Placental epithelial cell (primary cell): ENCODE data around the gene HOXB2. TPM values are rescaled to one million over a fixed set of nuclear protein-coding genes. Genes with fewer than 3 reads are reported as not detected.

Experiments
- total RNA-seq: library from RNA; depleted of rRNA; stranded (reverse); fragments of >200 nt; gene quantifications from 2 replicates; pipeline ENCODE4 v1.2.3, GENCODE V29; 2012

Gene HOXB2
- 7.8 and 9.8 TPM in 2 replicates for total RNA-seq

DNA sequence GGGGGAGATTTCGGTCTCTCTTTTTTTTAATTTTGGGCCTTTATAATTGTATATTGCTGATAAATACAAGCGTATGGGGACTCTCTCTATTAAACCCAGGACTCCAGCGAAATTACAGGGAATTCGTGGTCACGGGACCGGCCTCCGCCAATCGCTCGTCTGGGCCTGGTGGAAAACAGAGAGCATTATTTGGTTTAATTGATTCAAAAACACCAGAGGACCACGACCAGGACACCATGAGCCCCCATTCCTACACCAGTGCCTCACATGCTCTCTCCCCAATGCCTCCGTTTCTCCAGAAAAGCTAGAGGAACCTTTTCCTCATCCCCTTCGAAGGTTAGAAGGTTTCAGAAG, at the start of gene HOXB2:
HOXB2 (minus strand) TSS at position 88 of the 354 bp plus-strand sequence. CDS start 198 bp downstream, outside the sequence.

DNA sequence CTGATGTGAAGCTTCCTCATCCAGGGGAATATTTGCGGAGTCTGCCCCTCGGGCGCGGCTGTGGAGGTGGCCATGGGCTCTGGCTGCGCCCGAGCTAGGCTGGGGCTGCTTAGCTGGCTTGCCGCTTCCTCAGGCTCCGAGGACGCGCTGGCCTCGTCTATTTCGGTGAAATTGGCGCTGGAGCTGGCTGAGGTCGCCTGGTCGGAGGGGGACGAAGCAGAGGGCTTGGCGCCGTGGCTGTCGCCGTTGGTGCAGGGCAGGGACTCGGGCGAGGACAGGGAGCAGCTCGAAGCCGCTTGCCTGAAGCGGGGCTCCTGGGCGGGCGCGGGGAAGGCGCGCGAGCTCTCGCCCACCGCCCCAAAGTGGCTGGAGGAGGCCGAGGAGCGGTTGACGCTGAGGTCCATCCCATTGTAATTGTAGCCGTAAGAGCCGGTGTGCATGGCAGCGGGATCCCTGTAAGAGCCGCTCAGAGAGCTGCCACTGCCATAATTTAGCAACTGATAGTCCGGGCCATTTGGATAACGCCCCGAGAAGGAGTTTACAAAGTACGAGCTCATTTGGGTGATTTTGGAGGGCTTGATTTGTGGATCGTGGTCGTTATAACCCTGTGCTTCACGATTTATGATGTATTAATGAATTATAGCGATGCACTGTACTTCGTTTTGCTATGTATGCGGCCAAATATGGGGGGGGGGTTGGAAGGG, 48.4 kb upstream of the HOXB2 start, which contains the start of gene HOXB5:
HOXB5 (minus strand) TSS at position 654 of the 704 bp plus-strand sequence; CDS start at position 557, 97 bp downstream.

DNA sequence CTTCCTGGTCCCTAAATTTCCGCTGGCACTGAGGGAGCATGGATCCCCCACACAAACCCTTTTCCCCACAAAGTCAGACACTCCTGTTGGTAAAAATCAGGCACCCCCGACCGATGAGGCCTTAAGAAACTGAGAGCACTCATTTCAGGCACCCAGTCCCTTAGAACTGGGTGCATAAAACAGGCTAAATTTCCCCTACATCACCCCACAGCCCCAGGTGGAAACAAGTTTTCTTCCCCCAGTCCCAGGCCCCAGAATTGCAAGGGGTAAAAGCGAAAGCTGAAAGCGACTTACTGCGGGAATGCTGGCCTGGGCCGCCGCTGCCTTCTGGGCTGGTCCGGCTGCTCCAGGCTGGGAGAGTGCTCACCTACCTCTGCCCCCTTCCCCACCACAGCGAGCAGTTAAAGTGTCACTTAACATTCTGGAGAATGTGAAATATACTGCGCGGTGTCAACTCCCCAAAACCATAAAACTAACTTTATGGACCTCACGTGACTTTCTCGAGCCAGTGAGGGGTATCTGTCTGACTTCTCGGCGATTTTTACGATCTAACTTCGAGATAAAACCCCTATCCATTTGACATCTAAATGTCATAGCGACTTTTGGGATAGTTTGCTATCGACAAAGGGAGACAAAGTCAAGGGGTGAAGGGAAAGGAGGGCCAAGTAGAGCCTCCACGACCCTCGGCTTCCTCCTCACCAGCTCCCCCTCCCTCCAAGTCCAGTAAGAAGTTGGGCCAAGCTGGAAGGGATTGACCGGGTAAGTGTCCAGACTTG, 45.1 kb upstream of the HOXB2 start, which contains the start of gene HOXB3:
HOXB3 (minus strand) TSS at position 411 of the 776 bp plus-strand sequence. CDS start 37,767 bp downstream, outside the sequence.

DNA sequence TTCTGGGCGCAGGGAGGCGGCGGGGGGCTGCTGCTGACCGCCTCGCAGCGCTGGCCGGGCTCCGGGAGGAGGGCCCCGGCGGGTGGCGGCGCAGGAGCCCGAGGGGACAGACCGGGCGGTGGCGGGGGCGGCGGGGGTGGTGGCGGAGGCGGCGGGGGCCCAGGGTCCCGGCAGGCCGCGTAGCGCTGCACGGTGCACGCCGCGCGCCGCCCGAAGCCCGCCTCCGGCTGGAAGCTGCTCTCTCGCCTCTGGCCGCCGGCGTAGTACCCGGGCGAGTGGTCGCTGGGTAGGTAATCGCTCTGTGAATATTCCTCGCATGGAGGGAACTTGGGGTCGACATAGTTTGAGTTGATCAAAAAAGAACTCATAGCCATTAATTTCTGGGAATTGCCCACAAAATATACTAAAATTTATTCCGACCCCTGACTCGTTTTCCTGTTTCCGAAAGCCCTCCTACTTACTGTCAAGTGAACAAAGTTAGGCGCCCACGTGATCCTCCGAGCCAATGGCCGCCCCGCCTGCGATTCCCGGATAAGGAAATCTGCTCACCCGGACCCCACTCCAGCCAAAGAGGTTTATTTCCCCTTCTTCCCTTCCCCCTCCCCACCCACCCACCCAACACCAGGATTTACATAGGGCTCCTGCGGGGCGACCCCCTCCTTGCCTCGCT, 33.2 kb upstream of the HOXB2 start, which contains the start of gene HOXB4:
HOXB4 (minus strand) TSS at position 405 of the 670 bp plus-strand sequence; CDS start at position 374, 31 bp downstream.

DNA sequence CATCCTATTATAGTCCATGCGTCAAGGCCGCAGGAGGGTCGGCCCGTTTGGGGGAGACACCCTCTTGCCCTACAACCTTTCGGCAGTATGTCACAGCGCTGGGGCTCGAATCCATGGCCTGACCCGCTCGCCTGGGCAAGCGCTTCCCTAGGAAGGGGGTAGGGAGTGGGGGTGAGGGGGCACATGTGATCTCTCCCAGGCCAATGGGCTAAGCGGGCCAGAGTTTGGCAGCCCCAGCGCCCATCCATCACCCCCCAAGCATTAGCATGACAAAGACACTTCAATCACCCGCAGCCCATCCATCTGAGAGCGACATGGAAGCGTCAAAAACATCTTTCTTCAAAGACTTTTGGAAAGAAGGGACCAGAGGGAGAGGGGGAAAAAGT, 14.0 kb downstream of the HOXB2 start, which contains the start of gene HOXB1:
HOXB1 (minus strand) TSS at position 125 of the 386 bp plus-strand sequence; CDS start at position 18, 107 bp downstream.

Other genes with a start within 250 kb of the HOXB2 start
- not detected in 2 replicates for gene SKAP1, start 114.9 kb downstream of the HOXB2 start, total RNA-seq
- not detected in 2 replicates for gene HOXB1, start 14.1 kb downstream of the HOXB2 start, total RNA-seq
- gene HOXB4, start 33.2 kb upstream of the HOXB2 start, total RNA-seq, result 0.43 and 0.79 TPM in 2 replicates
- 2.2 and 7.1 TPM in 2 replicates for gene HOXB3, start 45.1 kb upstream of the HOXB2 start, total RNA-seq
- not detected in 2 replicates for gene HOXB5, start 48.7 kb upstream of the HOXB2 start, total RNA-seq
- not detected in 2 replicates for gene HOXB6, start 59.9 kb upstream of the HOXB2 start, total RNA-seq
- gene HOXB7, start 65.9 kb upstream of the HOXB2 start, total RNA-seq, result 0.65 and 0.79 TPM in 2 replicates
- not detected in 2 replicates for gene HOXB8, start 70.2 kb upstream of the HOXB2 start, total RNA-seq
- gene HOXB9, start 81.2 kb upstream of the HOXB2 start, total RNA-seq, result not detected in 2 replicates
- gene PRAC1, start 177.4 kb upstream of the HOXB2 start, total RNA-seq, result not detected in 2 replicates
- not detected in 2 replicates for gene PRAC2, start 178.1 kb upstream of the HOXB2 start, total RNA-seq
- gene HOXB13, start 183.6 kb upstream of the HOXB2 start, total RNA-seq, result not detected in 2 replicates